Thyroid gland (tissue), 4 donors: ENCODE data around the gene ANP32A.

Experiments used
- CTCF ChIP-seq, 6 experiments: fragments of 200-600 bp in 3 of 6; fragments of 450-650 bp in 3 of 6; sonication (generic) in 3 of 6; IDR thresholded peaks; one replicate each; pipeline ENCODE4 v1.5.1; 2016 to 2019; ENCODE audit warnings: antibody characterized with exemption in 6 of 6, mild to moderate bottlenecking in 2 of 6, inconsistent platforms in 1 of 6, moderate library complexity in 1 of 6
- POLR2A ChIP-seq, 2 donors: fragments of 450-650 bp; IDR thresholded peaks; one replicate each; pipeline ENCODE4 v1.6.1; 2017; ENCODE audit warnings: antibody characterized with exemption in 2 of 2, mild to moderate bottlenecking in 2 of 2, moderate library complexity in 1 of 2

GRCh38 chr15:68808091-68808490, 12.6 kb downstream of the ANP32A start:
- TF ChIP-seq CTCF (IDR thresholded peaks at IDR 0.05) (no peak), POLR2A (IDR thresholded peaks at IDR 0.05) (no peak)
